Transverse colon (tissue), 4 donors: ENCODE measurements around the gene JUP. TPM values are rescaled to one million over a fixed set of nuclear protein-coding genes. Genes with fewer than 3 reads are reported as not detected.

Experiments
- DNase-seq: peaks from one replicate; pipeline ENCODE4 v3.0.0-alpha.2; 2019
- H3K27ac ChIP-seq, 4 donors: fragments of 200-600 bp; sonication (generic); 2 replicates each; pipeline ENCODE4 v1.5.1; 2016 to 2018; ENCODE audit warnings: inconsistent platforms in 4 of 4
- H3K27me3 ChIP-seq: fragments of 200-600 bp; sonication (generic); 2 replicates; pipeline ENCODE4 v1.5.1; 2017; ENCODE audit warnings: inconsistent platforms
- H3K36me3 ChIP-seq, 4 donors: fragments of 200-600 bp; sonication (generic); 2 replicates each; pipeline ENCODE4 v1.5.1; 2017 to 2019; ENCODE audit warnings: inconsistent platforms in 4 of 4
- H3K4me1 ChIP-seq, 4 donors: fragments of 200-600 bp; sonication (generic); 2 replicates each; pipeline ENCODE4 v1.5.1; 2017 to 2020; ENCODE audit warnings: inconsistent platforms in 4 of 4
- H3K4me3 ChIP-seq, 4 donors: fragments of 200-600 bp; sonication (generic); 1 replicate in 1 of 4; 2 replicates in 3 of 4; pipeline versions ENCODE4 v1.5.1 to v1.6.1; 2017 to 2019; ENCODE audit warnings: inconsistent platforms in 4 of 4
- H3K9me3 ChIP-seq, 2 donors: fragments of 200-600 bp; sonication (generic); 2 replicates each; pipeline ENCODE4 v1.5.1; 2017 to 2019; ENCODE audit warnings: inconsistent platforms in 2 of 2
- EP300 ChIP-seq: sonication (generic); formaldehyde crosslinking; IDR thresholded peaks from one replicate; pipeline ENCODE4 v1.6.1; 2017; ENCODE audit warnings: antibody characterized with exemption, low read depth
- POLR2A ChIP-seq: fragments of 450-650 bp; IDR thresholded peaks from one replicate; pipeline ENCODE4 v1.6.1; 2016; ENCODE audit warnings: antibody characterized with exemption, mild to moderate bottlenecking, moderate library complexity
- POLR2AphosphoS5 ChIP-seq, 3 donors: sonication (generic); formaldehyde crosslinking; IDR thresholded peaks; one replicate each; pipeline ENCODE4 v1.6.1; 2016; ENCODE audit warnings: antibody characterized with exemption in 3 of 3
- WGBS, 2 donors: methylation state at CpG; one replicate each; pipeline ENCODE4 v1.1.5; 2018; ENCODE audit warnings: low coverage in 1 of 2; 5-methylcytosine and 5-hydroxymethylcytosine counted together
- in situ Hi-C, 4 donors: fragments of 200-750 bp; cut with MboI; loops; one replicate each; pipeline versions ENCODE4 v1.15.0 to v1.15.1; 2017; ENCODE audit warnings: low sequenced_read_pairs in 3 of 4, low pct_ligation_motif_present in 1 of 4, low pct_unique_long_range_greater_than_20kb in 1 of 4
- intact Hi-C: fragments of 100-400 bp; cut with DNase I; formaldehyde crosslinking; loops from one replicate; pipeline ENCODE4 v1.15.1; 2023; ENCODE audit warnings: low total_unique reads
- total RNA-seq, 4 donors: library from RNA; depleted of rRNA; stranded (reverse); fragments of >200 nt; gene quantifications; one replicate each; pipeline ENCODE4 v1.1.0, GENCODE V29; 2016
- TF ChIP-seq, protein P1 (sequence below), 5 experiments: fragments of 200-600 bp in 3 of 5; fragments of 450-650 bp in 2 of 5; sonication (generic) in 3 of 5; IDR thresholded peaks; 1 replicate in 2 of 5; 2 replicates in 3 of 5; pipeline ENCODE4 v1.5.1; 2016 to 2017; ENCODE audit warnings: antibody characterized with exemption in 5 of 5, inconsistent platforms in 3 of 5, mild to moderate bottlenecking in 2 of 5, moderate library complexity in 1 of 5

JUP gene
- total RNA-seq, 4 donors from 2014 or later, result 396 to 595 (median 513) TPM

DNA sequence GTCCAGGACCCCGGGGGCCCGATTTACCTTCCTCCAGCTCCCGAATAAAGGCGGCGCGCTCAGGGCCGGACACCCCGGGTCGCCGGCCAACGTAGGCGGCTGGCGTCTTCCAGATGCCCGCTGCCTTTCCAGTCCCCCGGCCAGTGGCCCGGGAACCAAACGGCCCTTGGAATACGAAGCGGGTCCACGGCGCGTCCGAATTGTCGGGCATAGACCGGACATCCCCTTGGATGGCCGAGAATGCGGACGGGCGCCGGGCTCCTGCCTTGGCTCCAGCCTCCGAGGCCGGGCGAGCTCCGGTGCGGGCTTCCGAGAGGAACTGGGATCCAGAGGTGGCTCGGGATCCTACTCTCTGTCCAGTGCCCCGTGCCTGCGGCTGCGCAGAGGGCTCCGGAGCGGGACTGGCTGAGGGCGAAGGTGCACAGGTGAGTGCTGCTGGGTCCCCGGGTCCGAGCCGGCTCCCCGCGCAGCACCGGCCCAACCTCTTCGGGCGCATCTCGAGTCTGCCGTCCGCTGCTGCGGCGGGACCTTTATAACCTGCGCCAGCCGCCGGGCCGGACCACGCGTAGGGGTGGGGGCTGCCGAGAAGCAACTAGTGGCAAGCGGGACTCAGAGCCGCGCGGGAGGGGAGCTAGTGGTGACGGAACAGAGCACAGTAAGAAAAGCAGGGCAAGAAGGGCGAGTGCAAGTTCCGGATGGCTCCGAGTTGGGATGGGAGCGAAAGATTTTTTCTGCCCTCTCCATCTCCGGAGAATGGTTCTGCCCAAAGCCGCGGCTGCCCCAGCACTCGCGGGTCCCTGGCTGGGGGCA, 52.2 kb downstream of the JUP start, which contains the start of gene HAP1:
Gene HAP1, minus strand, starts transcription at position 505 of the 810 bp plus-strand sequence. Its CDS starts 9 bp downstream, at position 496.
- Histone ChIP-seq H3K4me3 (peak within 1 kb of the TSS; percentile 4 to 48 (median 27)), H3K27me3 (peaks cover 79% of the 10 kb centered on the region), H3K9me3 (no peaks in the 10 kb centered on the region), H3K36me3 (no peaks in the 10 kb centered on the region), H3K27ac (no peak within 1 kb of the TSS), H3K4me1 (peaks cover 10 to 25% (median 17%) of the 10 kb centered on the region in 4 donors)
- intact Hi-C loops (loop anchor here (10.0 kb wide), 1 partner anchor 150 kb away; no protein-coding TSS in a partner anchor), in situ Hi-C loops (loop anchor here in 3 of 4 donors (10.0 to 25.0 kb wide), 3 partner anchors 70 to 353 kb away; partner anchors contain the start of gene ZNF385C (in 1 of the 3))
- DNase-seq, result no peak
- 5% methylated on average over 43 of the region's 77 CpGs; no CpG with 5 or more reads in 1 of the 2 donors for WGBS, 2 donors
- TF ChIP-seq POLR2AphosphoS5 (IDR thresholded peaks at IDR 0.05) (peak; percentile 26 to 42 (median 33)), EP300 (no peak), POLR2A (peak; percentile 47)
- TF ChIP-seq, protein P1, sequence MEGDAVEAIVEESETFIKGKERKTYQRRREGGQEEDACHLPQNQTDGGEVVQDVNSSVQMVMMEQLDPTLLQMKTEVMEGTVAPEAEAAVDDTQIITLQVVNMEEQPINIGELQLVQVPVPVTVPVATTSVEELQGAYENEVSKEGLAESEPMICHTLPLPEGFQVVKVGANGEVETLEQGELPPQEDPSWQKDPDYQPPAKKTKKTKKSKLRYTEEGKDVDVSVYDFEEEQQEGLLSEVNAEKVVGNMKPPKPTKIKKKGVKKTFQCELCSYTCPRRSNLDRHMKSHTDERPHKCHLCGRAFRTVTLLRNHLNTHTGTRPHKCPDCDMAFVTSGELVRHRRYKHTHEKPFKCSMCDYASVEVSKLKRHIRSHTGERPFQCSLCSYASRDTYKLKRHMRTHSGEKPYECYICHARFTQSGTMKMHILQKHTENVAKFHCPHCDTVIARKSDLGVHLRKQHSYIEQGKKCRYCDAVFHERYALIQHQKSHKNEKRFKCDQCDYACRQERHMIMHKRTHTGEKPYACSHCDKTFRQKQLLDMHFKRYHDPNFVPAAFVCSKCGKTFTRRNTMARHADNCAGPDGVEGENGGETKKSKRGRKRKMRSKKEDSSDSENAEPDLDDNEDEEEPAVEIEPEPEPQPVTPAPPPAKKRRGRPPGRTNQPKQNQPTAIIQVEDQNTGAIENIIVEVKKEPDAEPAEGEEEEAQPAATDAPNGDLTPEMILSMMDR (IDR thresholded peaks at IDR 0.05), result no peak

DNA sequence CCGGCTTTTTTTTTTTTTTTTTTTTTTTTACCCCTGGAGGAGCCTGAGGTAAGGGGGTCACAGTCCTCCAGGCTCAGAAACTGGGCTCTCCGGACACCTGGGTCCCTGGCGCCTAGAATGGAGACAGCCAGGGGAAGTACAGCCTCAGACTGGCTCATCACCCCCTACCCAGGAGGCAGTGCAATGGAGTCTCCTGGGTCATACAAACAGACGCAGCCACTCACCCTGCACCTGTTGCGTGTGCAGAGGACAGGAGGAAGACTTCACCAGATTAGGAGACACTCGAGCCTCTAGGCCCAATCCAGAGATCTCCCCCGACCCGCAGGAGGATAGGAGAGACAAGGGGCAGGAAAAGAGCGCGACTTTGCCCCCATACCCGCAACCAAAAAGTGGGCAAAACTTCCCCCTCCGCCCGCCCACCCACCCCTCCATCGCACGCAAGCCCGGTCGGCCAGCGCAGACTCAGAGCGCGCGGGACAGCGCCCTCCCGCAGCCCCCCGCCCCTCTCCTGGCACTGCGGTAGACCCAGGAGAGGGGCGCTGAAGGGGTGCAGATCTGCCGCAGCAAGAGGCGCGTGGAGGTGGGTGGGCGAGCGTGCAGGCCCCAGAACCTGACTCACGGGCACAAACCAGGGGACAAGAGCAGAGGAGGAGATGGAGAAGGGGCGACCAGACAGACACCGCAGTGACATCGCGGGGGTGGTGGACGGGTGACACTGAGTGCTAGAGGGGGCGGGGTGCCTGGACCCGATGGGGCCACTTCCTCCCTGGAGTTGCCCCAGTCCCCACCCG, 53.0 kb downstream of the JUP start:
- in situ Hi-C loops (loop anchor here in 3 of 4 donors (10.0 to 25.0 kb wide), 3 partner anchors 71 to 354 kb away; partner anchors contain the start of gene ZNF385C (in 1 of the 3)), intact Hi-C loops (loop anchor here (10.0 kb wide), 1 partner anchor 151 kb away; no protein-coding TSS in a partner anchor)
- H3K9me3 ChIP-seq, result no peaks in the 10 kb centered on the region
- no peak for DNase-seq
- WGBS, 2 donors, result 12% methylated on average over 36 of the region's 40 CpGs; no CpG with 5 or more reads in 1 of the 2 donors
- no peak for TF ChIP-seq POLR2AphosphoS5 (IDR thresholded peaks at IDR 0.05)
- TF ChIP-seq, protein P1 (IDR thresholded peaks at IDR 0.05), result no peak
- TF ChIP-seq POLR2A, result no peak
- no peak for TF ChIP-seq EP300
- H3K27ac ChIP-seq, result no peak overlapping the region
- H3K4me1 ChIP-seq, result peaks cover 10 to 25% (median 17%) of the 10 kb centered on the region in 4 donors
- peak overlapping the region in 2 of 4 donors; percentile 38 to 48 for H3K4me3 ChIP-seq
- H3K36me3 ChIP-seq, result no peaks in the 10 kb centered on the region
- peaks cover 79% of the 10 kb centered on the region for H3K27me3 ChIP-seq

DNA sequence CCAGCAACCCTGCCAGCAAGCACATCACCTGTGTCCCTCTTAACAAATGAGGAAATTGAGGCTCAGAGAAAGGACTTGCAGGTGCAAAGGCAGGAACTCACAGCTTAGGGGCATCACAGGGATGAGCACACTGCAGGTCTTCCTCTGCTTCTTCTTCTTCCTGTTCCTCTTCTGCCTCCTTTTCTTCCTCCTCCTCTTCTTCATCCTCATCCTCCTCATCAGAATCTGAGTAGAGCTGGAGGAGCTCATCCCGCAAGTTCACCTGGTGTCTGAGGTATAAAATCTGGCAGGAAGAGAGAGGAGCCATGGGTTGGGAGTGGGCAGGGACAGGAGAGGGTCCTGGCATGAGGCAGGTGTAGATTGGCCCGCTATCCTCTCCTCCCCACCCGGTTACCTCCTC, 54.7 kb downstream of the JUP start:
- in situ Hi-C loops (loop anchor here in 3 of 4 donors (10.0 to 25.0 kb wide), 3 partner anchors 73 to 355 kb away; partner anchors contain the start of gene ZNF385C (in 1 of the 3)), intact Hi-C loops (loop anchor here (10.0 kb wide), 1 partner anchor 153 kb away; no protein-coding TSS in a partner anchor)
- 78% methylated on average over 3 of the region's 3 CpGs; no CpG with 5 or more reads in 1 of the 2 donors for WGBS, 2 donors
- TF ChIP-seq POLR2A, result no peak
- TF ChIP-seq POLR2AphosphoS5 (IDR thresholded peaks at IDR 0.05), result no peak
- TF ChIP-seq, protein P1 (IDR thresholded peaks at IDR 0.05), result no peak
- no peak for TF ChIP-seq EP300
- H3K27ac ChIP-seq, result no peak overlapping the region
- peaks cover 68% of the 10 kb centered on the region for H3K27me3 ChIP-seq
- peaks cover 10 to 22% (median 16%) of the 10 kb centered on the region in 4 donors for H3K4me1 ChIP-seq
- no peaks in the 10 kb centered on the region for H3K9me3 ChIP-seq
- H3K4me3 ChIP-seq, result no peak overlapping the region
- H3K36me3 ChIP-seq, result no peaks in the 10 kb centered on the region
- DNase-seq, result no peak
